ENCODE data around the gene MTCH1. TPM values are rescaled to one million over a fixed set of nuclear protein-coding genes. Genes with fewer than 3 reads are reported as not detected.

MTCH1 gene
- total RNA-seq, 1 donor from 2014 or later = 144 TPM

DNA sequence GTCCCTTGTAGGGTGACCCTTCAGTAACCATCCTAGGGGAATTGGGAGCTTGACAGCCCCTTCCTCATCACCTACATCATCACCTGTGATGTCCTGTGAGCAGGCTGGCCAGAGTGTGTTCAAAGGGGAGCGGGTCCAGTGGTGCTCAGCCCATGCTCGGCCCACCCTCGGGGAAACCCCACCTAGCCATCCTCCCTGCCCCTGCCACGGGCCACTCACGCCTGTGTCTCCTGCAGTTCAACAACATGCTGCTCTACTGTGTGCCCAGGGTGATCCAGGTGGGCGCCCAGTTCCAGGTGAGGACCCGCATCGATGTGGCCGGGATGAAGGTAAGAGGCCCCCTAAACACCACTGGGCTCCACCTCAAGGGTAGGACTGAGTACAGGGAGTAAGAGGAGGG lies 29.5 kb upstream of the MTCH1 start:
- DNase-seq (ENCODE audit: low spot score) = no peak
- H4K20me1 ChIP-seq (ENCODE audit: low read depth) = no peaks in the 10 kb centered on the region
- no peaks in the 10 kb centered on the region for H3K9me3 ChIP-seq (ENCODE audit: low read depth)

DNA sequence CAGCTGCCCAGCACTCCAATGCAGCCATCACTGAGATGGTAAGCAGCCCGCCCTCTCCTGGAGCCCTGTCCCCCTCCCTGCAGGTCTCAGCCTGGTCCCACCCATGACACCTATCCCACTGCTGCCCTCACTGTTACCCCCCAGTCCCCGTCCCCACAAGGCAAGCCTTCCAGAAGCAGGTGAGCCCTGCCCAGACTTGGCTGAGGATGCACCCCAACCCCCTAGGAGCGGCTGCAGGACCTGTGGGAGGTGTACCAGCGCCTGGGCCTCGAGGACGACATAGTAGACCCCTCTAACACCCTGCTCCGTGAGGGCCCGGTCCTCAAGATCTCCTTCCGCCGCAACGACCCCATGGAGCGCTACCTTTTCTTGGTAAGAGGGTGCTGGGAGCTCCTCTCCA lies 28.7 kb upstream of the MTCH1 start:
- no peaks in the 10 kb centered on the region for H3K36me3 ChIP-seq

More for the DNA sequence above, 29.5 kb upstream of the MTCH1 start:
- H3K9ac ChIP-seq = no peak overlapping the region
- Mint-ChIP-seq H3K36me3 (no peaks in the 10 kb centered on the region), H3K27ac (no peak overlapping the region), H3K9me3 (no peaks in the 10 kb centered on the region), H3K4me1 (peaks cover 24% of the 10 kb centered on the region), H3K27me3 (ENCODE audit: insufficient read depth, low read depth) (peaks cover 7% of the 10 kb centered on the region), H3K4me3 (no peak overlapping the region)
- H3K79me2 ChIP-seq (ENCODE audit: low read depth) = no peaks in the 10 kb centered on the region
- no peaks in the 10 kb centered on the region for H3K27me3 ChIP-seq
- H3K4me3 ChIP-seq = no peak overlapping the region
- no peak overlapping the region for H3K4me2 ChIP-seq
- TF ChIP-seq EZH2 (IDR thresholded peaks at IDR 0.05) (no peak), EZH2phosphoT487 (IDR thresholded peaks at IDR 0.05) (no peak)
- TF ChIP-seq, protein P1, sequence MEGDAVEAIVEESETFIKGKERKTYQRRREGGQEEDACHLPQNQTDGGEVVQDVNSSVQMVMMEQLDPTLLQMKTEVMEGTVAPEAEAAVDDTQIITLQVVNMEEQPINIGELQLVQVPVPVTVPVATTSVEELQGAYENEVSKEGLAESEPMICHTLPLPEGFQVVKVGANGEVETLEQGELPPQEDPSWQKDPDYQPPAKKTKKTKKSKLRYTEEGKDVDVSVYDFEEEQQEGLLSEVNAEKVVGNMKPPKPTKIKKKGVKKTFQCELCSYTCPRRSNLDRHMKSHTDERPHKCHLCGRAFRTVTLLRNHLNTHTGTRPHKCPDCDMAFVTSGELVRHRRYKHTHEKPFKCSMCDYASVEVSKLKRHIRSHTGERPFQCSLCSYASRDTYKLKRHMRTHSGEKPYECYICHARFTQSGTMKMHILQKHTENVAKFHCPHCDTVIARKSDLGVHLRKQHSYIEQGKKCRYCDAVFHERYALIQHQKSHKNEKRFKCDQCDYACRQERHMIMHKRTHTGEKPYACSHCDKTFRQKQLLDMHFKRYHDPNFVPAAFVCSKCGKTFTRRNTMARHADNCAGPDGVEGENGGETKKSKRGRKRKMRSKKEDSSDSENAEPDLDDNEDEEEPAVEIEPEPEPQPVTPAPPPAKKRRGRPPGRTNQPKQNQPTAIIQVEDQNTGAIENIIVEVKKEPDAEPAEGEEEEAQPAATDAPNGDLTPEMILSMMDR (IDR thresholded peaks at IDR 0.05) = no peak
- no peak overlapping the region for H2AFZ ChIP-seq (replicated peaks)
- H3K27ac ChIP-seq = no peak overlapping the region
- H3K36me3 ChIP-seq = no peaks in the 10 kb centered on the region
- H3F3A ChIP-seq (ENCODE audit: low read depth) = no peaks in the 10 kb centered on the region
- H3K4me1 ChIP-seq = no peaks in the 10 kb centered on the region

DNA sequence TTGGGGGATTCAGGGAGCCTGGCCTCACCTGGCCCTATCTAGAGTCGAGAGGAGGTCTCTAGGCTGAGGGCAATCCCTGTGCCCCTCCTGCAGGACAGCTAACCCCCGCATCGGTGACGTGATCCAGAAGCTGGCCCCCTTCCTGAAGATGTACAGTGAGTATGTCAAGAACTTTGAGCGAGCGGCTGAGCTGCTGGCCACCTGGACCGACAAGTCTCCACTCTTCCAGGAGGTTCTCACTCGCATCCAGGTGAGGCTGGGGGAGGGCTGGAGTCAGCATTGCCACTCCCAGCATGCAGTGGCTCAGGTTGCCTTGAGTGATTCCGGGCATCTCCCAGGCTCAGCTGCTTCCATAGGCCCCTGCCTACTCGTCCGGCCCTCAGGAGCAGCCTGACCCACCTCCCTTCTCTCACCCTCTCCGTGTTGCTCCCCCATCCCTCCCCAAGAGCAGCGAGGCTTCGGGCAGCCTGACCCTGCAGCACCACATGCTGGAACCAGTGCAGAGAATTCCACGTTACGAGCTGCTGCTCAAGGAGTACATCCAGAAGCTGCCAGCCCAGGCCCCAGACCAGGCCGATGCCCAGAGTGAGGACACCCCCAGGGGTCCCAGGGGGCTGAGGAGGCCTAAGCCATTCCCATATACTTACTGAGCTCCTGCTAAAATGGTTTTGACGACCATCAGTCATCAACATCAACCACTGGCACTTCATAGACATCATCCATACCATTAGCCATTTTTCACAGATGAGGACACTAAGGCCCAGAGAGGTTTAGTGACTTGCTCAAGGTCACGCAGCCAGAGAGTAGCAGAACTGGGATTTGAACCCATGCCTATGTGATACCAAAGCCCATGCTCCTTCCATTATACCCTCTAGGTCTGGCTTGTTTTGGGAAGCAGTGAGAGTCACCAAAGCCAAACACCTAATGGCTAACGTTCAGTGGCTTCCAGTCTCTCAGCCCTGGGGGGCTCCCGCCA lies 27.8 kb upstream of the MTCH1 start:
- no peaks in the 10 kb centered on the region for H4K20me1 ChIP-seq (ENCODE audit: low read depth)
- H3K36me3 ChIP-seq = no peaks in the 10 kb centered on the region
- no peak for DNase-seq (ENCODE audit: low spot score)

More for the DNA sequence above, 28.7 kb upstream of the MTCH1 start:
- no peaks in the 10 kb centered on the region for H3K36me3 Mint-ChIP-seq
- Histone ChIP-seq H3K4me1 (no peaks in the 10 kb centered on the region), H3K4me3 (no peak overlapping the region), H3K4me2 (no peak overlapping the region), H3K9me3 (ENCODE audit: low read depth) (no peaks in the 10 kb centered on the region), H2AFZ (replicated peaks) (no peak overlapping the region), H3K27me3 (no peaks in the 10 kb centered on the region), H3K9ac (no peak overlapping the region), H3F3A (ENCODE audit: low read depth) (no peaks in the 10 kb centered on the region), H3K79me2 (ENCODE audit: low read depth) (no peaks in the 10 kb centered on the region), H3K27ac (no peak overlapping the region), H4K20me1 (ENCODE audit: low read depth) (no peaks in the 10 kb centered on the region)
- no peak overlapping the region for H3K4me3 Mint-ChIP-seq
- no peak for TF ChIP-seq EZH2phosphoT487 (IDR thresholded peaks at IDR 0.05)
- TF ChIP-seq, protein P1 (IDR thresholded peaks at IDR 0.05) = no peak
- TF ChIP-seq EZH2 (IDR thresholded peaks at IDR 0.05) = no peak
- peaks cover 7% of the 10 kb centered on the region for H3K27me3 Mint-ChIP-seq (ENCODE audit: insufficient read depth, low read depth)
- peak overlapping the region; percentile 42 for H3K27ac Mint-ChIP-seq
- H3K9me3 Mint-ChIP-seq = no peaks in the 10 kb centered on the region
- H3K4me1 Mint-ChIP-seq = peaks cover 20% of the 10 kb centered on the region
- DNase-seq (ENCODE audit: low spot score) = no peak

More for the DNA sequence above, 27.8 kb upstream of the MTCH1 start:
- no peak overlapping the region for H3K4me3 Mint-ChIP-seq
- no peaks in the 10 kb centered on the region for H3K9me3 ChIP-seq (ENCODE audit: low read depth)
- TF ChIP-seq EZH2 (IDR thresholded peaks at IDR 0.05) = no peak
- TF ChIP-seq, protein P1 (IDR thresholded peaks at IDR 0.05) = no peak
- TF ChIP-seq EZH2phosphoT487 (IDR thresholded peaks at IDR 0.05) = no peak
- no peak overlapping the region for H3K27ac ChIP-seq
- H3K79me2 ChIP-seq (ENCODE audit: low read depth) = no peaks in the 10 kb centered on the region
- no peak overlapping the region for H2AFZ ChIP-seq (replicated peaks)
- H3K36me3 Mint-ChIP-seq = no peaks in the 10 kb centered on the region
- H3F3A ChIP-seq (ENCODE audit: low read depth) = no peaks in the 10 kb centered on the region
- no peaks in the 10 kb centered on the region for H3K27me3 ChIP-seq
- no peak overlapping the region for H3K9ac ChIP-seq
- H3K4me1 Mint-ChIP-seq = peaks cover 15% of the 10 kb centered on the region
- H3K27ac Mint-ChIP-seq = no peak overlapping the region
- no peaks in the 10 kb centered on the region for H3K9me3 Mint-ChIP-seq
- no peak overlapping the region for H3K4me2 ChIP-seq
- H3K4me3 ChIP-seq = no peak overlapping the region
- no peaks in the 10 kb centered on the region for H3K4me1 ChIP-seq
- peaks cover 6% of the 10 kb centered on the region for H3K27me3 Mint-ChIP-seq (ENCODE audit: insufficient read depth, low read depth)
